HG03064 (cell line): Measurements from ENCODE around the gene TMEM17.

Source experiments
- ATAC-seq: cut with Tn5 transposase; IDR thresholded peaks from one replicate; pipeline ENCODE4 v1.9.1; 2021; ENCODE audit warnings: low read depth; ENCODE audit not compliant: unreplicated experiment

TMEM17 gene

GRCh38 chr2:62512384-62512783, 6.4 kb upstream of the TMEM17 start:
- no peak for ATAC-seq

DNA sequence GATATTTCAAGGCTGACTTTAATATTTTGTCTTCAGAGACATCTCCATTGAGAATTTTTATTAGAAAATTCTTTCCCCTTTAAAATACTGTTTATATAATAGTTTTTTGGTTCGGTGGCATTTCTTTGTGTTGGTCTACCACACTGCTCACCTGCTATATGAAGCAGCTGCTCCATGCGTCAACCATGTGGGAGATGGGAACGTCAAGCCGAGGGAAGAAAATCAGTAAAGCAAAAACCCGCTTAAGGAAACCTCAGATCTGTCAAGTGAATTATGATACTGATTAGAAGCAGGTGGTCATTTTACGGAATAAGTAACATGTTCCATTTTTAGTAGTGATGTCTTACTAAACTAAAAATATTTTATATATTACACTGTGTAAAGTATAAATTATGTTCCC, 5.6 kb upstream of the TMEM17 start:
- ATAC-seq = no peak

DNA sequence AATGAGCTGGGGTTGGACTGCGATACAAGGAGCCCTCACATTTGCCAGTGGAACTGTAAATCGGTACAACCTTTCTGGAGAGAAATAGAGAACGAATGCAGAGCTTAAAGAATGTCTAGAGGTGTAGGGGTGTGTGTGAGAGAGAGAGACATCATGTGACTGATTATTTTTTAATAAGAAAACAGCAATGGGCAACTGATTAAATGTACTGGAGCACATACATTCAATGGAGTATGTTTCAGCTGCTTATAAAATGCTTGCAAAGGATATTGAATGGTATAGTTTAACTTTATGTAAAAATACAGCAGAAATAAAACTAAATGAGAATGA, 391 bp upstream of the TMEM17 start:
- peak; percentile 25 for ATAC-seq

GRCh38 chr2:62505109-62505749, 766 bp downstream of the TMEM17 start:
- no peak for ATAC-seq

DNA sequence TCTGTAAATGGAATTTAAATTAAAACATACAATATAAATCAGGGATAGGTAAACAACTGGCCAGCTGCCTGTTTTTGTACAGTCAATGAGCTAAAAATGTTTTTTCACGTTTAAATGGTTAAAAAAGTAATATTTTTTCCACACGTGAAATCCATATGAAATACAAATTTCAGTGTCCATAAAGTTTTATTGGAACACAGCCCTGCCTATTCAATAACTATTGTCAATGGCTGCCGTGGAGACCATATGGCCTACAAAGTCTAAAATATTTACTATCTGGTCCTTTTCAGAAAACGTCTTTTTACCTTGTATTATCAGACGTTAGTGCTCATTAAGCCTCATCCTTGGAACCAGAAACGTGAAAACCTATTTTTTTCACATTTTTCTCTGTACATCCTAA, 1.3 kb downstream of the TMEM17 start:
- no peak for ATAC-seq

DNA sequence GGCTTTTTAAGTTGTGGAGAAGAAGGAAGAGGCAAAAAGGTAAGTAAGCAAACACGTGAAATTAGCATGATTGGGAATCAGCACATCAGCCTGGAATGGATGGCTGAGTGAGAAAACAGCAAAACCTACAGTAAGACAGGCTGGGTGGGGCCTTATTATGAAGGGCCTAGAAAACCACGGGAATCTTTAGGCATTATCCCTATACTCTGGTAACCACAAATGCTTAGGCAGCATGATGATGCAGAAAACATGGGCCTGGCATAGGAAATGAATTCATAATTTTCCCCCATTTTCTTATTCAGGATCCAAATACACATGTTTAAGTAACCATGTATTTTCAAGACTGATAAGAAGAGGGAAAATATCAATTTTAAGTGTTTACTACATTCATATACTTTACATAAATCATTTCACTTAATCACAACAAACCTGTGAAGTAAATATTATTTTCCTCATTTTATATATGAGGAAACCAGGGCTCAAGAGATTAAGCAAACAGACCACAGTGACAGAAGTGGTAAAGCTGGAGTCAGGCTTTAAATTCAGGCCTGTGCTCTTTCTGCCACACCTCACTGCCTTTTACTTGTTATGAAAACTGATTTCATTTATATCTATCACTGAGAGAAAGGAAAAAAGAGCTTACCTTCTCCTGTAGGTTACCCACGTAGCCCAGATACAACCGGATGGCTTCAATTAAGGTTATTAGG, 4.0 kb downstream of the TMEM17 start:
- no peak for ATAC-seq

- no peak for ATAC-seq
These were observed 4.9 kb downstream of the TMEM17 start for GRCh38 chr2:62501069-62501468.

DNA sequence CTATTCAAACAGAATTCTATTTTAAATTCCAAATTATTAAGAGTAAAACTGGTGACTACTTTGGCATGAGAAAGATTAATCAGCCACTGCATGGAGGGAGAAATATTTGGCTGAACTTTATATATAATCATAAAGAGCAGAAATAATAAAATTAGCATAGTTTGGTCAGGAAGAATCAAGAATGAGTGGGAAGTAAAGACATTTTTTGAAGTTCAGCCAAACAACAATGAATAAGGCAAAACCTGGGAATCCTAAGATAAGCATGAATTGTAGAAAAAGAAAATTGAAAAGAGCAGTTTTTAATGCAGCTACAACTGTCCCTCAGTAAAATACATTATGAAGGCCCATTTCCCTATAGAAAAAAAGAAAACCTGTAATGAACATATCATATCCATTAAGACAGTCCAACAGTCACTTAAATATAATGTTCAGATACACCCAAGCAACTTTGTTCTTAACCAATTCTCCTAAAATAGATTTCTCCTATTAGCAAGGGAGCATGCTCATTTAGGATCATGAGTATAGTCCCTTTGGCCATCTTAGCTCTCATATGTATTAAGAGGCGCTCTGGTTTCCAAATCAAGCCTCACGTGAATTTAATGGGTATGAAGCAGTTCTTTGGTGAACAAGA, 6.5 kb downstream of the TMEM17 start:
- no peak for ATAC-seq

GRCh38 chr2:62498739-62499138, 7.3 kb downstream of the TMEM17 start:
- no peak for ATAC-seq

DNA sequence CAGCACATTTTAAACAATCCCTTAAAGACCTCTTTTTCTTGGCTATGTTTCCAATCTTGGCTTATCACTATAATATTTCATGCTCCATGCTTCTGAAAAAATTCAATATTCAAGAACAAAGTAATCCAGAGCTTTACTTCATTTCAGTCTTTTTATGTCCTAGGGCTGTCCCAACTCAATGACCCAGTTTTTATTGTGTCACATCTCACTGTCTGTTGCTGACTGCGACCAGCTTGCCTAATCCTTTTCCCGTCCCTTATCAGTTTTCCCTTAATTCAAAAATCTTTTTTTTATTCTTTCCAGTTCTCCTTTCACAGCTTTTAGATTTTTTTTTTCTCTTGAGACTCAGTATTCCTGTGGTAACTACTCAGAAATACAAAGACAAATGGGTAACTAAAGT, 10.2 kb downstream of the TMEM17 start:
- ATAC-seq = no peak

- ATAC-seq = no peak
These were observed 13.9 kb downstream of the TMEM17 start for GRCh38 chr2:62492048-62492447.

GRCh38 chr2:62489702-62490101, 16.3 kb downstream of the TMEM17 start:
- ATAC-seq = no peak

DNA sequence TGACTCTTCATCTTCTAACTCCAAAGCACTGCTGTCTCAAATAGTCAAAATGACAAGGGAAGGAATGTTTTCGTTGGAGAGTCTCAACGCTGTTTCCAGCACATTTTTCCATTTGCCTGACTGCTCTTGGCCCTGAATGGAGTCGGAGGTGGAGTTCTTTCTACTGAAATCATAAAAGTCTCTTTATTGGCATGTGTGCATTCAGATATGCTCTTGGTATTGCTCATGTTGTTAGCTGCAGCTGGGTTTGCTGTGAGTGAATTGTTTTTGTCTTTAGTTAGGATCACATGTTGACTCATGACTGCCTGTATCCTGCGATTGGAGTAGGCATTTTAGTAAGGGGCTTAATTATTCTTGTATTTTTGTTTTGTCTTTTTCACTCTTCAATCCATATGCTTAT, 16.8 kb downstream of the TMEM17 start:
- ATAC-seq = no peak

DNA sequence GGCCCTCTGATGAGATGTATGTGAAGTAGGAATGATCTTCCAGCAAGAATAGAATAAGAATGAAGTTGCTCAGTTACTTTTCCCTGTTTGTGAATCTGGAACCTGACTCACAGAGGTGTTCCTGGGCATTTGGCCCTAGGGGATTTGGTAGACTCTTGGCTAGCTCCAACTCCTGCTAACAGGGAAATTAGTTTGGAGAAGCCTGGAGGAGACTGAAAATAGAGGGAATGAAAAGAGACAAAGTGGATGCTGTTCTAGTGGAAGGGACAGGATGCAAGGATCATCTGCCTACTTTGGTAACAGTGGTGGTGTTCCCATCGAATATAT, 19.6 kb downstream of the TMEM17 start:
- no peak for ATAC-seq

DNA sequence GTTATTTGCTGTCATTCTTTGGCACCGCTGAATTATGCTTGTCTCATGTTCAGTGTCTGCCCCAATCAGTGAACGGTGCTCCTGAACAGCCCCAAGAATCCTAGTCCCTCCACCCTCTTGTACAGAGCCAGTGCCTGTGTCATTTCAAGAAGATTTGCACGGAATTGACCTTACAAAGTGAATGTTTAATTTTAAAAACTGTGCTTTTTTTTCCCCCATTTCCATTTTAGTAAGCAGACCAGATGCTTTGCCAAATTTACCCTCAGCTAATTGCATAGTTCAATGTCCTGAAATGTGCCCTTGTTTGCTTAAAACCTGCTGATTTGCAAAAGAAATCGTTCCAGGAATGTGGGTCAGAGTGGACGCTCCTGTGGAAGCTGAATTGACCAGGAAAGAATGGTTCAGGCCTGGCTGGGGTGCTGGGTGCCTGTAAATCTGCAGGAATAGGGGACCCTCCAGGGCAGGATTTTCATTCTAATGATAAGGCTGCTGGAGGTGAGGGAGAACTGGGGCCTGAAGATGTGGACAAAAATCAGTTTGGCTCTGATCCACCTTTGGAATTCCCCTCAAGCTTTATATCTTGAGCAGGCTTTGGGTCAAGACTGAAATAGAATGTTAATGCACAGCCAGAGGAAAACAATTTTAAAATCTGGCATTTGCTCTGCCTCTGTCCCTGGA, 20.1 kb downstream of the TMEM17 start:
- ATAC-seq = no peak

DNA sequence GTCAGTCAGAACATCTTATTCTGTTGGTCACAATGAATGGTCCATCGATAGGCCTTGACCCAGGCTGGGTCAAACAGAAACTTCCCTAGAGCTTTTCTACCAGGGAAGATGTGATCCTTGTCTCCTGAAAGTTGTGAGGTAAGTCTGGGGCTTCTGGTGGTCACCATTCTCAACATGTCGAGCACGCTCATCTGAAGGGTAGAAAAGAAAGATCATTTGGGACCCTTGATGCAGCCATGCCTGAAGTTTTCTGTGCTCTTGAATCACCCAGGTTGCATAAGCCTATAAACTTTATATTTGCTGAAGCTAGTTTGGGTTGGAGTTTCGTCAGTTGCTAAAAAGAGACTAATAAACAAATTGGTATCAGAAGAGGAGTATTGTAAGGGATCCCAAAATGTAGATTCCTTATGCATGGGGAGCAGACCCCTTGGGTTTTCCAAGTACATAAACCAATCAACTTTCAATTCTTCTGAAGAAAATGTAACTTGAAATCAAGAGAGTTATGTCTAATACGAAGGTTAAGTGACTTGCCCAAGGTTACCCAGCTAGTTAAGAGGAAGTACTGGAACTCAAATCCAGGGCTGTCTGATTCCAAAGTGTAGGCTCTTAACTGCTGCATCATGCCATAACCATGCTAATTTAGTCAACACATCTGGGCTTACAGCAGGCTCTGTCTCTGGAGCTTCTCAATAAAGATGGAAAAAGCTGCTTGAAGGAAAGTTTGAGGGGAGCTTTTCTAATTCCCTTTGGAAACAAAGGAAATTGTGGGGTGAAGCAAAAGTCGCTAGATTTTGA, 23.2 kb downstream of the TMEM17 start:
- no peak for ATAC-seq

DNA sequence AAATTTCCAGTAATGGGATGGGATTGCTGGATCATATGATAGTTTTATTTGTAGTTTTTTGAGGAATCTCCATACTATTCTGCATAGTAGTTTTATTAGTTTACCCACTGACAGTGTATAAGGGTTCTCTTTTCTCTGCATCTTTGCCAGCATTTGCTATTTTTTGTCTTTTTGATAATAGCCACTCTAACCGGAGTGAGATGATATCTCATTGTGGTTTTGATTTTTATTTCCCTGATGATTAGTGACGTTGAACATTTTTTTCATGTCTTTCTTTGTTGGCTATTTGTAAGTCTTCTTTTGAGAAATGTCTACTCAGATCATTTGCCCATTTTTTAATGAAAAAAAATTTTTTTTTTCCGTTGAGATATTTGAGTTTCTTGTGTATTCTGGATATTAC, 26.1 kb downstream of the TMEM17 start:
- ATAC-seq = no peak

DNA sequence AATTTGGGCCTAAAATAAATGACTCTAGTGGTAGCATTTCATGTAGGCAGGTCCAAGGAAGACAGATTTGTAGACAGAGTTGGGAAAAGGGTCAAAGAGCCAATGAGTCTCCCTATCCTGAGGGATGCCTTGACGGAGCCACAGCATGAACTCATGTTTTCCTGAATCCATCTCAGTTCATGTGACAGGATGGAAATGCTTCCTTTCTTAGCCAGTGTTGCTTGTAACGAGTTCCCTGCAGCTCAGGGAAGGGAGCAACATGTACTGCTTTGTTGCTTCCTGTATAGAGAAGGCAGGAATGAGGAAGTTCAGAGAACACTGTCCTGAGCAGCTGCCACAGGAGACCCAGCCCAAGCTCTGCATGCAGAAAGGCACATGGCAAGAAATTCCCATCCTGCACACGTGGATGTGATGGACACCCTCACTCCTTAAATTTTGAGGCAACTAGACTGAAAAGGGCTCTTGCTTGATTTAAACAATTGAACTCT, 27.9 kb downstream of the TMEM17 start:
- no peak for ATAC-seq

- ATAC-seq = no peak
These were observed 28.4 kb downstream of the TMEM17 start for GRCh38 chr2:62477573-62477972.

DNA sequence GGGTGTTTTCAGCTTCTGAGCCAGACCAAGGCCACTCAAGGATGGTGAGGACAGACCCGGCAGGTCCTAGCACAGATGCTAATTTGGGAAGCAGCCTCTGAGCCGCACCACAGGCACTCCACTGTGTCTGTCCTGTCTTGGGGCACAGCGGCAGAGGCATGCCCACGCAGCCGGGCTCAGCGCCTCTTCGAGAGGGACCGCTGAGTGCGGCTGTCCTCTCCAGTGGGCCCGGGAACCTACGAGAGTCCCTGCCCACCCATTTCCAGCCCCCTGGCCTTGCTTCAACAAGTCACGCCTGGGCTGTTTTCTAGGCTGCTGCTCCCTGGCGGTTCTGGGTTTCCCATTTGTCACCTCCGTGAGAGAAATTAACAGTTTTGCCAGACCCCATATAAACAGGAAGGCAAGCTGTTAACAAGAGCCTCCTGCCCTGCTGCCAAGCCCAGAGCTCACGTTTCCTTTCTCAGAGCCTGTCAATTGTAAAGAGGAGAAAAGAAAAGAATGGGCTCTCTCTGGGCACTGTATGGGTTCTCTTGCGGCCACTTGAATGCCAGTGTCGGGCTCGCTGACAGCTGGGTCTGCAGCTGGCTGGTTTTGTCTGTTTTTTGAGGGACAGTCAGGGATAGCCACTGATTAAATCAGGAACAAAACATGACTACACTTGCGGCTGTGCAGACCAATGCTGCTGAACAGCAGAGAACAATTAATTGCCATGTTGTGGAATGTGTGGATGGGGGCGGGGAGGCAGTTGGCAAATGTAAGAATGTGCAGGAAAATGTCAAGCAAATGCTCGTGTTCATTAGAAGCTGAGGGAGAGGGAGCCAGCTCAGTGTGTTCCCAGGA, 30.6 kb downstream of the TMEM17 start:
- ATAC-seq = no peak
